Nucleus accumbens (tissue), 56 donors: Measurements from ENCODE around the gene MBOAT1.

ENCODE experiments used
- DNase-seq, 56 donors: peaks; one replicate each; lab custom pipeline; 2025; lab: John Stamatoyannopoulos, UW

MBOAT1 gene

GRCh38 chr6:20235041-20235440 is 22.8 kb upstream of the MBOAT1 start:
- no peak for DNase-seq

GRCh38 chr6:20234136-20234535 is 21.9 kb upstream of the MBOAT1 start:
- no peak for DNase-seq

GRCh38 chr6:20233007-20233730 is 20.9 kb upstream of the MBOAT1 start:
- no peak for DNase-seq

GRCh38 chr6:20232188-20232587 is 19.9 kb upstream of the MBOAT1 start:
- DNase-seq, result no peak

GRCh38 chr6:20230401-20231119 is 18.3 kb upstream of the MBOAT1 start:
- DNase-seq, result no peak

GRCh38 chr6:20229881-20230280 is 17.6 kb upstream of the MBOAT1 start:
- no peak for DNase-seq

GRCh38 chr6:20227350-20227749 is 15.1 kb upstream of the MBOAT1 start:
- no peak for DNase-seq

- no peak for DNase-seq
Measured at GRCh38 chr6:20223141-20223540, 10.9 kb upstream of the MBOAT1 start.

GRCh38 chr6:20221421-20221820 is 9.2 kb upstream of the MBOAT1 start:
- DNase-seq, result no peak

GRCh38 chr6:20220359-20220758 is 8.1 kb upstream of the MBOAT1 start:
- no peak for DNase-seq

- DNase-seq, result no peak
Measured at GRCh38 chr6:20217891-20218290, 5.6 kb upstream of the MBOAT1 start.

GRCh38 chr6:20217324-20217855 is 5.1 kb upstream of the MBOAT1 start:
- DNase-seq, result no peak

GRCh38 chr6:20215310-20215709 is 3.0 kb upstream of the MBOAT1 start:
- no peak for DNase-seq

- DNase-seq, result no peak
Measured at GRCh38 chr6:20213271-20213798, 1.1 kb upstream of the MBOAT1 start.

GRCh38 chr6:20211941-20212391 is 303 bp downstream of the MBOAT1 start:
- DNase-seq, result peak in 8 of 56 donors; percentile 13 to 56 (median 45)

GRCh38 chr6:20211037-20211940 is 980 bp downstream of the MBOAT1 start:
- no peak for DNase-seq

GRCh38 chr6:20210158-20210557 is 2.1 kb downstream of the MBOAT1 start:
- DNase-seq, result no peak

GRCh38 chr6:20208687-20209378 is 3.4 kb downstream of the MBOAT1 start:
- no peak for DNase-seq

GRCh38 chr6:20207088-20207418 is 5.2 kb downstream of the MBOAT1 start:
- DNase-seq, result no peak

- no peak for DNase-seq
Measured at GRCh38 chr6:20205722-20206161, 6.5 kb downstream of the MBOAT1 start.
